DOHH2 (cell line): ENCODE data around the gene USP31.

Experiments used
- EZH2phosphoT487 ChIP-seq: fragments of 200-600 bp; sonication (generic); IDR thresholded peaks from 2 replicates; pipeline ENCODE4 v1.6.1; 2017; ENCODE audit warnings: borderline replicate concordance, mild to moderate bottlenecking, antibody characterized with exemption, low read length, moderate library complexity, mixed read lengths
- TF ChIP-seq, protein P1 (sequence below): fragments of 200-600 bp; sonication (generic); IDR thresholded peaks from one replicate; pipeline ENCODE4 v1.5.1; 2014; ENCODE audit warnings: antibody characterized with exemption, mild to moderate bottlenecking, low read depth, low read length; ENCODE audit not compliant: poor library complexity, severe bottlenecking

DNA sequence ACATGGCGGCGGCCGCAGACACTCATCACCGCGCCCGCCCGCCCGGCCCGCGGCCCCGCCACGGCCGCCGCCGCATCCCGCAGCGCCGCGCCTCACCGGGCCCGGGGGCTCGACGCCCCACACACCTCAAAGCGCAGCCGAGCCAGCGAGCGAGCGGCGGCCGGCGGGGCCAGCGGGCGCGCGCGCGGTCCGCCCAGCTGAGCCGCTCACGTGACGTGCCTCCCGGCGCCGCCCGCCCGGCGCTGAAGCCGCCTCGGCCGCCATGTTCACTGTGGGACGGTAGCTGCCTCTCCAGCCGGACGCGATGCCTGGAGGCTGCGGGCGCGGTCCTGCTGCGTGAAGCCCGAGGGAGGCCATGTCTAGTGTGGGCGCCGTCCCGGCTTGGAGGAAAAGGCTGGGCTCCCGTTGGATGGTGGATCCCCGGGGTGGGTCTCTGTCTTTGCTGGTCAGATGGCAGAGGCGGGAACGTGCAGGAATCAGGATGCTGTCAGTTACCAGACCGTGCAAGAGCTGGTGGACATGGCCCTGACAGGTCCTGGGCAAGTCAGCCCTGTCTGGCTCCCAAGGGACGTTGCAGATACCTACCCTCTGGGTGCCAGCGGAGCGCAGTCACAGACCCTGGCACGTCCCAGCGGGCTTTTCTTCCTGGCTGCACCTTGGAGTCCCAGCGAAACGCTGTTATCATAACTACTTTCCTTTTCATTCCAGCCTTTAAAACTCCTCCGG, at the start of gene USP31:
- TF ChIP-seq, protein P1, sequence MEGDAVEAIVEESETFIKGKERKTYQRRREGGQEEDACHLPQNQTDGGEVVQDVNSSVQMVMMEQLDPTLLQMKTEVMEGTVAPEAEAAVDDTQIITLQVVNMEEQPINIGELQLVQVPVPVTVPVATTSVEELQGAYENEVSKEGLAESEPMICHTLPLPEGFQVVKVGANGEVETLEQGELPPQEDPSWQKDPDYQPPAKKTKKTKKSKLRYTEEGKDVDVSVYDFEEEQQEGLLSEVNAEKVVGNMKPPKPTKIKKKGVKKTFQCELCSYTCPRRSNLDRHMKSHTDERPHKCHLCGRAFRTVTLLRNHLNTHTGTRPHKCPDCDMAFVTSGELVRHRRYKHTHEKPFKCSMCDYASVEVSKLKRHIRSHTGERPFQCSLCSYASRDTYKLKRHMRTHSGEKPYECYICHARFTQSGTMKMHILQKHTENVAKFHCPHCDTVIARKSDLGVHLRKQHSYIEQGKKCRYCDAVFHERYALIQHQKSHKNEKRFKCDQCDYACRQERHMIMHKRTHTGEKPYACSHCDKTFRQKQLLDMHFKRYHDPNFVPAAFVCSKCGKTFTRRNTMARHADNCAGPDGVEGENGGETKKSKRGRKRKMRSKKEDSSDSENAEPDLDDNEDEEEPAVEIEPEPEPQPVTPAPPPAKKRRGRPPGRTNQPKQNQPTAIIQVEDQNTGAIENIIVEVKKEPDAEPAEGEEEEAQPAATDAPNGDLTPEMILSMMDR = no peak
- no peak for TF ChIP-seq EZH2phosphoT487
